GM23248 (cell line): ENCODE measurements around the gene VPREB1. TPM values are rescaled to one million over a fixed set of nuclear protein-coding genes. Genes with fewer than 3 reads are reported as not detected.

ENCODE experiments used
- DNase-seq: peaks from one replicate; pipeline ENCODE4 v3.0.0-alpha.2; 2015
- H2AFZ ChIP-seq: fragments of 200-600 bp; sonication (generic); 2 replicates; pipeline ENCODE4 v1.6.1; 2016; ENCODE audit warnings: antibody characterized with exemption
- H3F3A ChIP-seq: fragments of 200-600 bp; sonication (generic); 2 replicates; pipeline ENCODE4 v1.6.1; 2016; ENCODE audit warnings: mild to moderate bottlenecking, antibody characterized with exemption, mixed run types; ENCODE audit not compliant: insufficient read depth
- H3K27ac ChIP-seq: fragments of 200-600 bp; sonication (generic); 2 replicates; pipeline ENCODE4 v1.5.1; 2016; ENCODE audit warnings: mild to moderate bottlenecking
- H3K27me3 ChIP-seq: fragments of 200-600 bp; sonication (generic); replicated peaks from 2 replicates; pipeline ENCODE4 v1.6.1; 2016; ENCODE audit warnings: mild to moderate bottlenecking; ENCODE audit not compliant: insufficient read depth
- H3K36me3 ChIP-seq: fragments of 200-600 bp; sonication (generic); 2 replicates; pipeline ENCODE4 v1.6.1; 2016; ENCODE audit warnings: low read depth, mild to moderate bottlenecking
- H3K4me1 ChIP-seq: fragments of 200-600 bp; sonication (generic); 2 replicates; pipeline ENCODE4 v1.6.1; 2016; ENCODE audit warnings: mild to moderate bottlenecking; ENCODE audit not compliant: insufficient read depth
- H3K4me2 ChIP-seq: fragments of 200-600 bp; sonication (generic); one replicate; pipeline ENCODE4 v1.6.1; 2016; ENCODE audit warnings: mild to moderate bottlenecking; ENCODE audit not compliant: unreplicated experiment
- H3K4me3 ChIP-seq: fragments of 200-600 bp; sonication (generic); 2 replicates; pipeline ENCODE4 v1.5.1; 2016; ENCODE audit warnings: mild to moderate bottlenecking
- H3K79me2 ChIP-seq: fragments of 200-600 bp; sonication (generic); 2 replicates; pipeline ENCODE4 v1.6.1; 2016; ENCODE audit warnings: mild to moderate bottlenecking; ENCODE audit not compliant: insufficient read depth
- H3K9ac ChIP-seq: fragments of 200-600 bp; sonication (generic); 2 replicates; pipeline ENCODE4 v1.6.1; 2016; ENCODE audit warnings: mild to moderate bottlenecking
- H3K9me2 ChIP-seq: fragments of 200-600 bp; sonication (generic); 2 replicates; pipeline ENCODE4 v1.6.1; 2016; ENCODE audit warnings: mixed run types, mild to moderate bottlenecking, moderate library complexity; ENCODE audit not compliant: insufficient read depth
- H3K9me3 ChIP-seq: fragments of 200-600 bp; sonication (generic); one replicate; pipeline ENCODE4 v1.6.1; 2017; ENCODE audit warnings: low read depth
- H4K20me1 ChIP-seq: fragments of 200-600 bp; sonication (generic); 2 replicates; pipeline ENCODE4 v1.6.0; 2016; ENCODE audit not compliant: insufficient read depth
- EZH2 ChIP-seq: fragments of 200-600 bp; sonication (generic); IDR thresholded peaks from 2 replicates; pipeline ENCODE4 v1.6.1; 2018; ENCODE audit warnings: antibody characterized with exemption, mild to moderate bottlenecking; ENCODE audit not compliant: insufficient read depth, poor library complexity, severe bottlenecking
- EZH2phosphoT487 ChIP-seq: fragments of 200-600 bp; sonication (generic); IDR thresholded peaks from 2 replicates; pipeline ENCODE4 v1.6.1; 2018; ENCODE audit warnings: antibody characterized with exemption, moderate library complexity, mild to moderate bottlenecking, low read depth; ENCODE audit not compliant: insufficient read depth
- WGBS, 2 experiments: methylation state at CpG; one replicate each; pipeline ENCODE4 v1.1.6; 2015 to 2017; ENCODE audit warnings: low lambda C conversion rate in 2 of 2, low coverage in 1 of 2; ENCODE audit errors: missing lambda C conversion rate in 2 of 2; 5-methylcytosine and 5-hydroxymethylcytosine counted together
- in situ Hi-C: fragments of 300-500 bp; cut with MboI; formaldehyde crosslinking; loops from 2 replicates; pipeline ENCODE4 v1.15.0; 2020
- polyA plus RNA-seq: library from polyadenylated mRNA; unstranded; fragments of >200 nt; fragmentation: Nextera tagmentation; extraction: Ambion mirVana; gene quantifications from 2 replicates; pipeline ENCODE4 v1.2.1, GENCODE V29; 2016
- total RNA-seq: library from RNA; depleted of rRNA; stranded (reverse); fragments of >200 nt; shearing (Covaris generic); gene quantifications from 2 replicates; pipeline ENCODE4 v1.2.3, GENCODE V29; 2014

The VPREB1 gene
- total and polyA plus RNA-seq, 2 experiments from 2014 or later, result not detected

GRCh38 chr22:22239311-22239939 lies 5.2 kb upstream of the VPREB1 start:
- Histone ChIP-seq H4K20me1 (no peaks in the 10 kb centered on the region), H3K27me3 (peaks cover 31% of the 10 kb centered on the region), H3K4me3 (no peak overlapping the region), H3K36me3 (no peaks in the 10 kb centered on the region), H3K9ac (no peak overlapping the region), H3K9me3 (no peaks in the 10 kb centered on the region), H3K79me2 (no peaks in the 10 kb centered on the region), H3K4me1 (no peaks in the 10 kb centered on the region), H3K9me2 (no peaks in the 10 kb centered on the region), H3K27ac (no peak overlapping the region), H3F3A (no peaks in the 10 kb centered on the region), H2AFZ (no peak overlapping the region), H3K4me2 (no peak overlapping the region)
- WGBS, 2 experiments, result 49 to 50% methylated on average over 13 of the region's 13 CpGs
- no peak for DNase-seq
- in situ Hi-C loops, result no loop called here
- TF ChIP-seq EZH2phosphoT487, result no peak
- no peak for TF ChIP-seq EZH2

- no peak for TF ChIP-seq EZH2phosphoT487
- TF ChIP-seq EZH2, result no peak
- Histone ChIP-seq H4K20me1 (no peaks in the 10 kb centered on the region), H3K4me1 (no peaks in the 10 kb centered on the region), H3F3A (no peaks in the 10 kb centered on the region), H3K9ac (no peak overlapping the region), H3K4me3 (no peak overlapping the region), H3K27me3 (peaks cover 35% of the 10 kb centered on the region), H2AFZ (no peak overlapping the region), H3K9me2 (no peaks in the 10 kb centered on the region), H3K27ac (no peak overlapping the region), H3K9me3 (no peaks in the 10 kb centered on the region), H3K79me2 (no peaks in the 10 kb centered on the region), H3K36me3 (no peaks in the 10 kb centered on the region), H3K4me2 (no peak overlapping the region)
- in situ Hi-C loops, result no loop called here
- DNase-seq, result no peak
- 34 to 35% methylated on average over 6 of the region's 7 CpGs for WGBS, 2 experiments
Measured at GRCh38 chr22:22241554-22241898, 3.1 kb upstream of the VPREB1 start.

- TF ChIP-seq EZH2 (no peak), EZH2phosphoT487 (no peak)
- in situ Hi-C loops, result no loop called here
- H3K27me3 ChIP-seq, result peaks cover 36% of the 10 kb centered on the region
- no peak overlapping the region for H3K4me3 ChIP-seq
- no peak overlapping the region for H2AFZ ChIP-seq
- no peaks in the 10 kb centered on the region for H4K20me1 ChIP-seq
- no peaks in the 10 kb centered on the region for H3K9me3 ChIP-seq
- H3K9me2 ChIP-seq, result no peaks in the 10 kb centered on the region
- no peak for DNase-seq
- no peak overlapping the region for H3K4me2 ChIP-seq
- no peaks in the 10 kb centered on the region for H3K36me3 ChIP-seq
- 7 to 10% methylated on average over 2 of the region's 2 CpGs for WGBS, 2 experiments
- no peaks in the 10 kb centered on the region for H3F3A ChIP-seq
- H3K4me1 ChIP-seq, result no peaks in the 10 kb centered on the region
- H3K27ac ChIP-seq, result no peak overlapping the region
- H3K9ac ChIP-seq, result no peak overlapping the region
- H3K79me2 ChIP-seq, result no peaks in the 10 kb centered on the region
Measured at GRCh38 chr22:22242488-22242887, 2.1 kb upstream of the VPREB1 start.

GRCh38 chr22:22243033-22243680 lies 1.4 kb upstream of the VPREB1 start:
- WGBS, 2 experiments, result 28 to 35% methylated on average over 6 of the region's 6 CpGs

More at GRCh38 chr22:22243033-22243680, 1.4 kb upstream of the VPREB1 start:
- Histone ChIP-seq H3K4me1 (no peaks in the 10 kb centered on the region), H3K9me3 (no peaks in the 10 kb centered on the region), H3K4me2 (no peak overlapping the region), H3K9ac (no peak overlapping the region), H3K27ac (no peak overlapping the region), H2AFZ (no peak overlapping the region), H3F3A (no peaks in the 10 kb centered on the region), H3K27me3 (peaks cover 40% of the 10 kb centered on the region), H3K79me2 (no peaks in the 10 kb centered on the region), H3K9me2 (no peaks in the 10 kb centered on the region), H3K36me3 (no peaks in the 10 kb centered on the region), H4K20me1 (no peaks in the 10 kb centered on the region), H3K4me3 (no peak overlapping the region)
- DNase-seq, result no peak
- TF ChIP-seq EZH2, result no peak
- TF ChIP-seq EZH2phosphoT487, result no peak
- in situ Hi-C loops, result no loop called here
